ENCODE data around the gene IL1RAPL1.

DNA sequence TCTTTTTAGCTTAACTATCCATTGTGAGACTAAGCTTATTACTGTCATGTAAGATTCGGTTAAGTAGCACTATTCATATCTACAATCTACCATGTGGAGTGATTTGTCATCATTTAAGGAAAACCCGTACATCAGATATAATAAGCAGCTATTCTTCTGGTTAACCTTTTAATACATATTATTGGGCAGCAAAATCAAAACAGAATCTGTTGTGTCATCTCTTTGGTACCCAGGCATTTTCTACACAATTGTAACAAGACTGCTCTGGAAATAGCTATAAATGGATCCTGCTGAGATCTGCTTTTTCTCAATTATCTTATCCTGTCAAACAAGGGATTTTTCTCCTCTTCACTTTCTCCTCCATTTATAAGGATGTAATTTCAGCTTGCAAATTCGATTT is 1106.7 kb downstream of the IL1RAPL1 start:
- TF ChIP-seq, protein P1, sequence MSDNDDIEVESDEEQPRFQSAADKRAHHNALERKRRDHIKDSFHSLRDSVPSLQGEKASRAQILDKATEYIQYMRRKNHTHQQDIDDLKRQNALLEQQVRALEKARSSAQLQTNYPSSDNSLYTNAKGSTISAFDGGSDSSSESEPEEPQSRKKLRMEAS (IDR thresholded peaks at IDR 0.05; ENCODE audit: insufficient read depth, insufficient read length) = no peak
- TF ChIP-seq CTCF (IDR thresholded peaks at IDR 0.05; ENCODE audit: extremely low read depth in 1 of 2, insufficient read depth in 1 of 2, low read depth in 1 of 2, low read length in 2 of 2) = no peak

All from endothelial cell of umbilical vein (primary cell).